ENCODE measurements around the gene HNRNPA3.

HNRNPA3 gene

DNA sequence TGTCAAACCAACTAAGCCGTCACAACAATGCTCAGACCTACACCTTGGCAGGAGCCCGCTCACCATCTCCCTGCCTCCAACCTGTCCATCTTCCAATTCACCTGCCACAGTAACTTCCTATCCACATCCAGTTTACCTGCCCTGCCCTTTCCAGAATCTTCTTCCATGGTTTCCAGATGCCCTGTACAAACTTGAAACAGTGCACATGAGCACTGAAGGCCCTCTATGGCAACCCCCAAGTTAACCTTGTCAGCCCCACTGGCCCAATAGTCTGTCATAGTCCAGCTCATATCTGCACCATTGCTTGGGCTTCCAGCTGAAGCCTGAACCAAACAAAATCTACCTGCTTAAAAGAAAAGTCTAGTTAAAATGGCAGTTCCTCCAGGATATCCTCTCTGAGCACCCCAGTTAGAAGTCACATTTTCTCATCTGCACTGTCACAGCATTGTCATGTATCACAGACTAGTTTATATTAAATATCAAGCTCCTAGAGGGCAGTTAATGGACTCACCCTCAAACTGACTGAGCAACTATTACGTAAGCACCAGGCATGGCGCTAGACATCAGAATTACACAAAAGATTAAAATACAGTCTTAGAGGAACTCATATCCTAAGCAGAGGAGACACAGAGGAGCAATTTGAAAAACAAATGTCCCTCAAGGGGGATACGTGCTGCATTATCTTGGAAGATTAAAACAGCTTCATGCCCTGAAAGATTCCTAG lies 40.4 kb downstream of the HNRNPA3 start:
- DNase-seq: no peak
- H3K36me3 ChIP-seq (replicated peaks): no peaks in the 10 kb centered on the region
- no peak overlapping the region for H3K27ac ChIP-seq
- no peaks in the 10 kb centered on the region for H3K27me3 ChIP-seq (replicated peaks)
- in situ Hi-C loops (cut with HindIII; ENCODE audit: low pct_ligation_motif_present, low sequenced_read_pairs): no loop called here
- TF ChIP-seq CTCF (IDR thresholded peaks at IDR 0.05; ENCODE audit: low read depth, low read length, missing control alignments): no peak
- H3K4me3 ChIP-seq (ENCODE audit: low read depth, low read length): no peak overlapping the region

GRCh38 chr2:177253704-177254103 lies 41.1 kb downstream of the HNRNPA3 start:
- Histone ChIP-seq H3K4me3 (ENCODE audit: low read depth, low read length) (no peak overlapping the region), H3K27me3 (replicated peaks) (no peaks in the 10 kb centered on the region), H3K36me3 (replicated peaks) (peaks cover under 1% of the 10 kb centered on the region), H3K27ac (no peak overlapping the region)
- no peak for DNase-seq
- in situ Hi-C loops (cut with HindIII; ENCODE audit: low pct_ligation_motif_present, low sequenced_read_pairs): no loop called here
- TF ChIP-seq CTCF (IDR thresholded peaks at IDR 0.05; ENCODE audit: low read depth, low read length, missing control alignments): no peak

DNA sequence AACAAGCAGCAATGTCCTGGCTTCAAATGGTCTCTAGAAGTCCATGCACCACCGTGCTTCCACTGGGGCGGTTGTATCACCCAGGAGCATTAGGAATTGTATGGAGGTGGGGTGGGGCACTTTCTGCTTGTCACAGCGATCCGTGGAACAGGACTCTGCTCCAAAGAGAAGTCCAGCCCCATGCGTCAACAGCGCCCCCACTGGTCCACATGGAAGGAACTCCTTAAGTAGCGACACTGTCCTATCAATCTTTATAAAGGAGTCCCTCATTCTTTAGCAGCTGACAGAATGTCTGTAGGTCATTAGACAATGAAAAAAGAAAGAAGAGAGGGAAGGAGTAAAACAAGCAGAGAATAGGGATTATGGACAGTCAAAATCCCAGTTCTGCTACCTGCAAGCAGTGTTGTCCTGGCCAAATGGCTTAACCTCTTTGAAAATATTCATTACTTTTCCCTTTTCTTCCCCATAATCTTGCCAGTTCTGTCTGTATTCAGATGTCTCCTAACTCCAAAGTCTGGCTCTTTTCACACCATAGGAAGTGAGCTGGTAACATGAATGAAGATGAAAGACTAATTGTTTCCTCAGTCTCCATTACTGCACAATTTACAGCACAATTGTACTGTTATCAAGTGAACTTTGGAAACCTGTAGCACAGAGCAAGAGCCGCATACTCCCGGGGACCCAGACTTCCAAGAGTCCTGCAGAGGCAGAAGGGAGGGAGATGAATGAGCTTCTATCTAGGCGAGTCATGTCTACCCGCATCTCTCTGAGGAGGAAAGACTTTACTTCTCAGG lies 42.0 kb downstream of the HNRNPA3 start:
- TF ChIP-seq CTCF (IDR thresholded peaks at IDR 0.05; ENCODE audit: low read depth, low read length, missing control alignments): peak; percentile 73
- in situ Hi-C loops (cut with HindIII; ENCODE audit: low pct_ligation_motif_present, low sequenced_read_pairs): no loop called here
- Histone ChIP-seq H3K27me3 (replicated peaks) (no peaks in the 10 kb centered on the region), H3K4me3 (ENCODE audit: low read depth, low read length) (no peak overlapping the region), H3K27ac (no peak overlapping the region), H3K36me3 (replicated peaks) (peaks cover 2% of the 10 kb centered on the region)
- peak; percentile 38 for DNase-seq

- Histone ChIP-seq H3K36me3 (replicated peaks) (peaks cover 2% of the 10 kb centered on the region), H3K27me3 (replicated peaks) (no peaks in the 10 kb centered on the region), H3K4me3 (ENCODE audit: low read depth, low read length) (no peak overlapping the region), H3K27ac (no peak overlapping the region)
- no peak for TF ChIP-seq CTCF (IDR thresholded peaks at IDR 0.05; ENCODE audit: low read depth, low read length, missing control alignments)
- in situ Hi-C loops (cut with HindIII; ENCODE audit: low pct_ligation_motif_present, low sequenced_read_pairs): no loop called here
- DNase-seq: no peak
Observed at GRCh38 chr2:177255227-177255601, 42.6 kb downstream of the HNRNPA3 start.

- no peak for TF ChIP-seq CTCF (IDR thresholded peaks at IDR 0.05; ENCODE audit: low read depth, low read length, missing control alignments)
- in situ Hi-C loops (cut with HindIII; ENCODE audit: low pct_ligation_motif_present, low sequenced_read_pairs): no loop called here
- no peak for DNase-seq
- peaks cover 2% of the 10 kb centered on the region for H3K36me3 ChIP-seq (replicated peaks)
- no peak overlapping the region for H3K4me3 ChIP-seq (ENCODE audit: low read depth, low read length)
- H3K27me3 ChIP-seq (replicated peaks): no peaks in the 10 kb centered on the region
- H3K27ac ChIP-seq: no peak overlapping the region
Observed at GRCh38 chr2:177256026-177256425, 43.4 kb downstream of the HNRNPA3 start.

Data from brain microvascular endothelial cell (primary cell).